Left kidney (tissue), 2 donors: ENCODE data around the gene PSMD5. TPM values are rescaled to one million over a fixed set of nuclear protein-coding genes. Genes with fewer than 3 reads are reported as not detected.

ENCODE experiments used
- DNase-seq: peaks from one replicate; pipeline ENCODE4 v3.0.0-alpha.2; 2013
- polyA plus RNA-seq: library from polyadenylated mRNA; unstranded; fragments of 120-200 nt; gene quantifications from one replicate; pipeline ENCODE4 v1.2.1, GENCODE V29; 2013; ENCODE audit not compliant: insufficient read length

The PSMD5 gene
- polyA plus RNA-seq, 1 donor: 38.7 TPM

- DNase-seq: no peak
These were observed 14.8 kb upstream of the PSMD5 start for GRCh38 chr9:120857481-120857880.

GRCh38 chr9:120856700-120857099 lies 14.0 kb upstream of the PSMD5 start:
- no peak for DNase-seq

GRCh38 chr9:120855827-120856670 lies 13.3 kb upstream of the PSMD5 start:
- no peak for DNase-seq

- DNase-seq: no peak
These were observed 12.0 kb upstream of the PSMD5 start for GRCh38 chr9:120854596-120855327.

- no peak for DNase-seq
These were observed 10.5 kb upstream of the PSMD5 start for GRCh38 chr9:120853198-120853597.

GRCh38 chr9:120852240-120853010 lies 9.7 kb upstream of the PSMD5 start:
- DNase-seq: no peak

- no peak for DNase-seq
These were observed 8.7 kb upstream of the PSMD5 start for GRCh38 chr9:120851449-120851848.

- DNase-seq: no peak
These were observed 7.6 kb upstream of the PSMD5 start for GRCh38 chr9:120850315-120850714.

GRCh38 chr9:120846906-120847305 lies 4.2 kb upstream of the PSMD5 start:
- DNase-seq: no peak

GRCh38 chr9:120846251-120846889 lies 3.6 kb upstream of the PSMD5 start:
- DNase-seq: no peak

GRCh38 chr9:120845255-120845654 lies 2.5 kb upstream of the PSMD5 start:
- no peak for DNase-seq

GRCh38 chr9:120841930-120842684 lies 615 bp downstream of the PSMD5 start:
- DNase-seq: no peak

- DNase-seq: no peak
These were observed 3.6 kb downstream of the PSMD5 start for GRCh38 chr9:120839146-120839545.

- DNase-seq: no peak
These were observed 4.8 kb downstream of the PSMD5 start for GRCh38 chr9:120837921-120838320.

GRCh38 chr9:120833325-120833724 lies 9.4 kb downstream of the PSMD5 start:
- no peak for DNase-seq

GRCh38 chr9:120832807-120833206 lies 9.9 kb downstream of the PSMD5 start:
- DNase-seq: no peak

GRCh38 chr9:120830865-120831264 lies 11.9 kb downstream of the PSMD5 start:
- DNase-seq: no peak

GRCh38 chr9:120830151-120830550 lies 12.6 kb downstream of the PSMD5 start:
- no peak for DNase-seq

GRCh38 chr9:120829650-120830049 lies 13.1 kb downstream of the PSMD5 start:
- no peak for DNase-seq

GRCh38 chr9:120820095-120820494 lies 22.6 kb downstream of the PSMD5 start:
- DNase-seq: no peak

- no peak for DNase-seq
These were observed 24.1 kb downstream of the PSMD5 start for GRCh38 chr9:120818595-120818994.
